Measurements from ENCODE around the gene NXNL2. TPM values are rescaled to one million over a fixed set of nuclear protein-coding genes. Genes with fewer than 3 reads are reported as not detected.

The NXNL2 gene
- total RNA-seq, 2 experiments from 2014 or later, result not detected

GRCh38 chr9:88529496-88529895 lies 5.5 kb upstream of the NXNL2 start:
- H3K4me3 ChIP-seq (ENCODE audit: low read depth, low read length, poor library complexity, severe bottlenecking), result no peak overlapping the region
- intact Hi-C loops (cut with micrococcal nuclease; ENCODE audit: unreplicated experiment), result no loop called here
- BruUV-seq (replicated peaks), result no TSS peak
- H3K9me3 ChIP-seq (ENCODE audit: low read length), result no peaks in the 10 kb centered on the region
- H3K4me1 ChIP-seq (ENCODE audit: insufficient read depth, low read length, poor library complexity, severe bottlenecking), result no peaks in the 10 kb centered on the region
- H2AFZ ChIP-seq (ENCODE audit: low read length), result no peak overlapping the region
- H3K79me2 ChIP-seq (ENCODE audit: insufficient read depth, low read depth, low read length), result no peaks in the 10 kb centered on the region
- H3K27ac ChIP-seq (ENCODE audit: low read depth, low read length, poor library complexity, severe bottlenecking), result no peak overlapping the region
- ChIA-PET CTCF (ENCODE audit: unreplicated experiment) (no interaction called here), POLR2A (no interaction called here)
- H3K36me3 ChIP-seq (ENCODE audit: insufficient read depth, low read length), result no peaks in the 10 kb centered on the region
- H3K4me2 ChIP-seq (ENCODE audit: low read length), result no peak overlapping the region
- TF ChIP-seq, protein P1, sequence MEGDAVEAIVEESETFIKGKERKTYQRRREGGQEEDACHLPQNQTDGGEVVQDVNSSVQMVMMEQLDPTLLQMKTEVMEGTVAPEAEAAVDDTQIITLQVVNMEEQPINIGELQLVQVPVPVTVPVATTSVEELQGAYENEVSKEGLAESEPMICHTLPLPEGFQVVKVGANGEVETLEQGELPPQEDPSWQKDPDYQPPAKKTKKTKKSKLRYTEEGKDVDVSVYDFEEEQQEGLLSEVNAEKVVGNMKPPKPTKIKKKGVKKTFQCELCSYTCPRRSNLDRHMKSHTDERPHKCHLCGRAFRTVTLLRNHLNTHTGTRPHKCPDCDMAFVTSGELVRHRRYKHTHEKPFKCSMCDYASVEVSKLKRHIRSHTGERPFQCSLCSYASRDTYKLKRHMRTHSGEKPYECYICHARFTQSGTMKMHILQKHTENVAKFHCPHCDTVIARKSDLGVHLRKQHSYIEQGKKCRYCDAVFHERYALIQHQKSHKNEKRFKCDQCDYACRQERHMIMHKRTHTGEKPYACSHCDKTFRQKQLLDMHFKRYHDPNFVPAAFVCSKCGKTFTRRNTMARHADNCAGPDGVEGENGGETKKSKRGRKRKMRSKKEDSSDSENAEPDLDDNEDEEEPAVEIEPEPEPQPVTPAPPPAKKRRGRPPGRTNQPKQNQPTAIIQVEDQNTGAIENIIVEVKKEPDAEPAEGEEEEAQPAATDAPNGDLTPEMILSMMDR (conservative IDR thresholded peaks at IDR 0.05; ENCODE audit: low read length), result no peak
- TF ChIP-seq EZH2phosphoT487 (IDR thresholded peaks at IDR 0.05; ENCODE audit: borderline replicate concordance, low read depth, low read length), result no peak
- H4K20me1 ChIP-seq (ENCODE audit: insufficient read depth, low read length), result no peaks in the 10 kb centered on the region
- no peak for DNase-seq (ENCODE audit: low spot score)
- H3K9me2 ChIP-seq (ENCODE audit: insufficient read depth, low read length), result no peaks in the 10 kb centered on the region

GRCh38 chr9:88530051-88530450 lies 4.9 kb upstream of the NXNL2 start:
- Histone ChIP-seq H3K9me3 (ENCODE audit: low read length) (no peaks in the 10 kb centered on the region), H3K27ac (ENCODE audit: low read depth, low read length, poor library complexity, severe bottlenecking) (no peak overlapping the region), H3K4me1 (ENCODE audit: insufficient read depth, low read length, poor library complexity, severe bottlenecking) (no peaks in the 10 kb centered on the region), H3K9me2 (ENCODE audit: insufficient read depth, low read length) (no peaks in the 10 kb centered on the region), H4K20me1 (ENCODE audit: insufficient read depth, low read length) (no peaks in the 10 kb centered on the region), H3K4me2 (ENCODE audit: low read length) (no peak overlapping the region), H3K79me2 (ENCODE audit: insufficient read depth, low read depth, low read length) (no peaks in the 10 kb centered on the region), H2AFZ (ENCODE audit: low read length) (no peak overlapping the region), H3K4me3 (ENCODE audit: low read depth, low read length, poor library complexity, severe bottlenecking) (no peak overlapping the region), H3K36me3 (ENCODE audit: insufficient read depth, low read length) (no peaks in the 10 kb centered on the region)
- TF ChIP-seq EZH2phosphoT487 (IDR thresholded peaks at IDR 0.05; ENCODE audit: borderline replicate concordance, low read depth, low read length), result no peak
- TF ChIP-seq, protein P1 (conservative IDR thresholded peaks at IDR 0.05; ENCODE audit: low read length), result no peak
- intact Hi-C loops (cut with micrococcal nuclease; ENCODE audit: unreplicated experiment), result no loop called here
- CTCF ChIA-PET (ENCODE audit: unreplicated experiment), result no interaction called here
- POLR2A ChIA-PET, result interaction anchor here (0.5 kb wide), 1 partner anchor 10 kb away, joined by 4 read pairs; no protein-coding TSS in a partner anchor
- DNase-seq (ENCODE audit: low spot score), result no peak
- no TSS peak for BruUV-seq (replicated peaks)

DNA sequence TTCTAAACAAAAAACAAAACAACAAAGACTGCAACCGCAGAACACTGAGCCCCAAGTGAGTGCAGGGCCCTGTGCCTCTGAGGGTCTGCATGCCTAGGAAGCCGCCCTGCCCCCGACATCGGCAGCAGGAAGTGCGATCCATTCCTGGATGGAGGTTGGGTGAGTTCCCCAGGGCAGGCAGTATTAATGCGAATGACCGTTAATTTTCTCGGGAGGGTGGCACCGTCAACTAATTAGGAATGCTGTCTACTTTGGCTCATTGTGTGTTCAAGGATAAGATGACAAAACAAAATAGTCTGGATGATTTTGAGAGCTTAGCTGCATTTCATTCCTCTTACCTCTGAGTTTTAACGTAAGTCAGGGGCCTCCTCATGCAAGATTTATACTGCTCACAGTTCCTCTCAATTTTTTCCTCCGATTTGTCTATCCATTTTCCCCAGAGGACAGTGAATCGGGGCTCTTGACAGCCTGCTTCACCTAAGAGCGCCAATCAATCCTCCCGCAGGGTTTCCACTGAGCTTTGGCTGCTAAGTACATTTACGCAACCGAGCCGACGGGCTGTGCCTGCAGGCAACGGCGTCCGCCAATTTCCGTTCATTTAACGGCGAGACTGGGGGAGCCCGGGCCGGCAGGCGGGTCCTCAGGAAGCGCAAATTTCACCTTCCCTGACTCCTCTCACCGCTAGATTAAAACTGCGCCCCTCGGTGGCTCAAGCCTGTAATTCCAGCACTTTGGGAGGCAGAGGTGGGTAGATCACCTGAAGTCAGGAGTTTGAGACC lies 2.9 kb upstream of the NXNL2 start:
- CTCF ChIA-PET (ENCODE audit: unreplicated experiment), result no interaction called here
- TF ChIP-seq EZH2phosphoT487 (IDR thresholded peaks at IDR 0.05; ENCODE audit: borderline replicate concordance, low read depth, low read length), result no peak
- TF ChIP-seq, protein P1 (conservative IDR thresholded peaks at IDR 0.05; ENCODE audit: low read length), result no peak
- no peak for DNase-seq (ENCODE audit: low spot score)

More for the DNA sequence above, 2.9 kb upstream of the NXNL2 start:
- Histone ChIP-seq H3K4me1 (ENCODE audit: insufficient read depth, low read length, poor library complexity, severe bottlenecking) (no peaks in the 10 kb centered on the region), H3K4me3 (ENCODE audit: low read depth, low read length, poor library complexity, severe bottlenecking) (no peak overlapping the region), H3K9me2 (ENCODE audit: insufficient read depth, low read length) (no peaks in the 10 kb centered on the region), H3K4me2 (ENCODE audit: low read length) (no peak overlapping the region), H3K36me3 (ENCODE audit: insufficient read depth, low read length) (no peaks in the 10 kb centered on the region), H3K9me3 (ENCODE audit: low read length) (no peaks in the 10 kb centered on the region), H3K79me2 (ENCODE audit: insufficient read depth, low read depth, low read length) (no peaks in the 10 kb centered on the region), H4K20me1 (ENCODE audit: insufficient read depth, low read length) (no peaks in the 10 kb centered on the region), H3K27ac (ENCODE audit: low read depth, low read length, poor library complexity, severe bottlenecking) (no peak overlapping the region), H2AFZ (ENCODE audit: low read length) (no peak overlapping the region)
- intact Hi-C loops (cut with micrococcal nuclease; ENCODE audit: unreplicated experiment), result no loop called here
- POLR2A ChIA-PET, result interaction anchor here (0.7 to 1.1 kb wide), 2 partner anchors 16 to 65 kb away, joined by 3 to 4 read pairs; no protein-coding TSS in a partner anchor
- BruUV-seq (replicated peaks), result no TSS peak

Measured in OCI-LY7 (cell line).